Liver (tissue), 9 donors: ENCODE measurements around the gene CALU. TPM values are rescaled to one million over a fixed set of nuclear protein-coding genes. Genes with fewer than 3 reads are reported as not detected.

Experiments
- DNase-seq: peaks from one replicate; pipeline ENCODE4 v3.0.0-alpha.2; 2017; ENCODE audit warnings: low spot score
- H3K27ac ChIP-seq, 2 donors: one replicate each; pipeline ENCODE4 v1.7.0; 2013; ENCODE audit warnings: inconsistent platforms in 2 of 2, low read length in 2 of 2, control low read depth in 1 of 2, low read depth in 1 of 2, mild to moderate bottlenecking in 1 of 2
- H3K27me3 ChIP-seq, 4 donors: one replicate each; pipeline versions ENCODE4 v1.6.1 to v1.7.0; 2013; ENCODE audit warnings: low read length in 3 of 4, inconsistent platforms in 1 of 4, mild to moderate bottlenecking in 1 of 4, moderate library complexity in 1 of 4; ENCODE audit not compliant: control insufficient read depth in 4 of 4, insufficient read depth in 4 of 4
- H3K36me3 ChIP-seq, 4 donors: one replicate each; pipeline versions ENCODE4 v1.6.1 to v1.7.0; 2013; ENCODE audit warnings: low read length in 3 of 4, mild to moderate bottlenecking in 3 of 4, low read depth in 1 of 4, moderate library complexity in 1 of 4; ENCODE audit not compliant: control insufficient read depth in 4 of 4, insufficient read depth in 3 of 4
- H3K4me1 ChIP-seq, 4 donors: one replicate each; pipeline versions ENCODE4 v1.6.1 to v1.7.0; 2013; ENCODE audit warnings: low read length in 3 of 4, mild to moderate bottlenecking in 3 of 4, moderate library complexity in 1 of 4; ENCODE audit not compliant: control insufficient read depth in 4 of 4, insufficient read depth in 4 of 4
- H3K4me3 ChIP-seq, 3 donors: one replicate each; pipeline versions ENCODE4 v1.6.1 to v1.7.0; 2013; ENCODE audit warnings: low read length in 3 of 3, control low read depth in 1 of 3, low read depth in 1 of 3, mild to moderate bottlenecking in 1 of 3
- H3K9ac ChIP-seq, 2 donors: one replicate each; pipeline ENCODE4 v1.7.0; 2013; ENCODE audit warnings: low read length in 2 of 2, mild to moderate bottlenecking in 2 of 2, moderate library complexity in 2 of 2, control low read depth in 1 of 2, low read depth in 1 of 2
- H3K9me3 ChIP-seq, 4 donors: one replicate each; pipeline versions ENCODE4 v1.6.1 to v1.7.0; 2013; ENCODE audit warnings: low read length in 3 of 4; ENCODE audit not compliant: control insufficient read depth in 4 of 4
- EGR1 ChIP-seq, 2 donors: IDR thresholded peaks; 2 replicates each; pipeline ENCODE4 v1.6.1; 2016 to 2018; ENCODE audit warnings: antibody characterized with exemption in 2 of 2, low read depth in 2 of 2
- FOXA1 ChIP-seq: IDR thresholded peaks from 2 replicates; pipeline ENCODE4 v1.6.1; 2016; ENCODE audit warnings: antibody characterized with exemption
- FOXA2 ChIP-seq: IDR thresholded peaks from 2 replicates; pipeline ENCODE4 v1.6.1; 2016; ENCODE audit warnings: antibody characterized with exemption
- GABPA ChIP-seq, 2 donors: IDR thresholded peaks in 1 of 2; conservative IDR thresholded peaks in 1 of 2; 2 replicates each; pipeline ENCODE4 v1.6.1; 2016; ENCODE audit warnings: antibody characterized with exemption in 2 of 2, mild to moderate bottlenecking in 1 of 2, moderate library complexity in 1 of 2
- HNF4A ChIP-seq, 2 donors: conservative IDR thresholded peaks; 2 replicates each; pipeline ENCODE4 v1.6.1; 2016; ENCODE audit warnings: antibody characterized with exemption in 2 of 2, mild to moderate bottlenecking in 2 of 2
- HNF4G ChIP-seq: IDR thresholded peaks from 2 replicates; pipeline ENCODE4 v1.6.1; 2016; ENCODE audit warnings: antibody characterized with exemption
- JUND ChIP-seq, 2 donors: IDR thresholded peaks; 2 replicates each; pipeline ENCODE4 v1.6.1; 2016; ENCODE audit warnings: antibody characterized with exemption in 2 of 2
- NR2F2 ChIP-seq: IDR thresholded peaks from 2 replicates; pipeline ENCODE4 v1.6.1; 2016; ENCODE audit warnings: antibody characterized with exemption
- RAD21 ChIP-seq, 2 donors: IDR thresholded peaks; 2 replicates each; pipeline ENCODE4 v1.6.1; 2016; ENCODE audit warnings: antibody characterized with exemption in 2 of 2, mild to moderate bottlenecking in 2 of 2
- RXRA ChIP-seq, 2 donors: IDR thresholded peaks; 2 replicates each; pipeline ENCODE4 v1.6.1; 2017 to 2018; ENCODE audit warnings: antibody characterized with exemption in 2 of 2, mild to moderate bottlenecking in 1 of 2
- TAF1 ChIP-seq: conservative IDR thresholded peaks from 2 replicates; pipeline ENCODE4 v1.6.1; 2016; ENCODE audit warnings: antibody characterized with exemption, mild to moderate bottlenecking
- YY1 ChIP-seq: IDR thresholded peaks from 2 replicates; pipeline ENCODE4 v1.6.1; 2016; ENCODE audit warnings: antibody characterized with exemption, mild to moderate bottlenecking
- WGBS: extraction: QIAGEN DNeasy Blood & Tissue Kit; methylation state at CpG from one replicate; pipeline ENCODE4 v1.1.7; 2013; 5-methylcytosine and 5-hydroxymethylcytosine counted together
- polyA plus RNA-seq, 2 donors: library from polyadenylated mRNA; stranded (reverse) in 1 of 2; unstranded in 1 of 2; fragments of 200-250 nt in 1 of 2; fragments of >200 nt in 1 of 2; fragmentation: Nextera tagmentation in 1 of 2; extraction: Ambion mirVana in 1 of 2; gene quantifications; one replicate each; pipeline versions ENCODE4 v1.2.1 to v1.2.3, GENCODE V29; 2013 to 2015
- total RNA-seq, 2 donors: library from RNA; depleted of rRNA; stranded (reverse); fragments of >200 nt; gene quantifications; one replicate each; pipeline ENCODE4 v1.2.3, GENCODE V29; 2014
- TF ChIP-seq, protein P1 (sequence below): IDR thresholded peaks from 2 replicates; pipeline ENCODE4 v1.6.1; 2016; ENCODE audit warnings: antibody characterized with exemption
- TF ChIP-seq, protein P2 (sequence below): fragments of 150-350 bp; IDR thresholded peaks from 2 replicates; pipeline ENCODE4 v1.5.1; 2017; ENCODE audit warnings: improper control_type of control experiment, low read depth, low read length; ENCODE audit not compliant: missing input control
- TF ChIP-seq, protein P3 (sequence below): IDR thresholded peaks from 2 replicates; pipeline ENCODE4 v1.6.1; 2016; ENCODE audit warnings: antibody characterized with exemption, mild to moderate bottlenecking
- TF ChIP-seq, protein P4 (sequence below): IDR thresholded peaks from 2 replicates; pipeline ENCODE4 v1.6.1; 2016; ENCODE audit warnings: antibody characterized with exemption
- TF ChIP-seq, protein P5 (sequence below): IDR thresholded peaks from 2 replicates; pipeline ENCODE4 v1.6.1; 2016; ENCODE audit warnings: antibody characterized with exemption
- donor health status: healthy.
- donor health status: healthy.
- donor health status: healthy.
- donor health status: healthy.
- donor health status: healthy.

Gene CALU
- total and polyA plus RNA-seq, 4 donors = 37.1 to 57.9 (median 42.5) TPM

DNA sequence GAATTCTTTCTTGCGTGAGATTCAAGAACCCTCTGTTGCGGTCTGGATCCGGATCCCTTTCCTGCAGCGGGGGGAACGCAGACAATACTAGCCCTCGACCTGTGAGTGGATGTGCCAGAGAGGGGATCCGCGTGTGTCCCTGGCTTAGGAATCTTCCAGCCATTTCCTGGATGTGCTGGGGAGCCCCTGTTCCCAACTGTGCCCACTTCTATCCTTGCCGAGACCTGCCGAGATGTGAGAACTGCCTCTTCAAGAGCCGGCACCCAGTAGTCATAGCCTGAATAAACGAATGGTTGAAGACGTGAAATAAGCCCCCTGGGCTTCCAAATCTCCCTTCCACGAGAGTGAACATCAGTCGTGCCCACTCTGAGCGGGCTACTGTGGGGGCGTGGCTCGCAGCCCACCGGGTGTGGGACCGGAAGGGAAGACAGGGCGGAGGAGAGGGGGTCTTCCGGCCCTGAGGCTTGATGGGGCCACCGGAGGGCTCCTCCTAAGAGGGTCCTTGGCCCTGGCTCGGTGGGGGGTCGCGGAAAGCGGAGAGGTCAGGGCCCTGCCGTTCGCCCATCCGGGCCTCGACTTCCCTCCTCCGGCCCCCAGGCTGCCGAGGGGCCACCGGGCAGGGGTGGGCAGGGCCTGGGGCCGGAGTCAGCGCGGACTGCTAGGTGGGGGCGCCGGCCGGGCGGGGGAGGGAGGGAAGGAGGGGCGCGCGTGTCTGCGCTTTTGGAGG, 51.3 kb downstream of the CALU start (continued):
- TF ChIP-seq TAF1 = no peak
- TF ChIP-seq HNF4A (conservative IDR thresholded peaks at IDR 0.05) = no peak

DNA sequence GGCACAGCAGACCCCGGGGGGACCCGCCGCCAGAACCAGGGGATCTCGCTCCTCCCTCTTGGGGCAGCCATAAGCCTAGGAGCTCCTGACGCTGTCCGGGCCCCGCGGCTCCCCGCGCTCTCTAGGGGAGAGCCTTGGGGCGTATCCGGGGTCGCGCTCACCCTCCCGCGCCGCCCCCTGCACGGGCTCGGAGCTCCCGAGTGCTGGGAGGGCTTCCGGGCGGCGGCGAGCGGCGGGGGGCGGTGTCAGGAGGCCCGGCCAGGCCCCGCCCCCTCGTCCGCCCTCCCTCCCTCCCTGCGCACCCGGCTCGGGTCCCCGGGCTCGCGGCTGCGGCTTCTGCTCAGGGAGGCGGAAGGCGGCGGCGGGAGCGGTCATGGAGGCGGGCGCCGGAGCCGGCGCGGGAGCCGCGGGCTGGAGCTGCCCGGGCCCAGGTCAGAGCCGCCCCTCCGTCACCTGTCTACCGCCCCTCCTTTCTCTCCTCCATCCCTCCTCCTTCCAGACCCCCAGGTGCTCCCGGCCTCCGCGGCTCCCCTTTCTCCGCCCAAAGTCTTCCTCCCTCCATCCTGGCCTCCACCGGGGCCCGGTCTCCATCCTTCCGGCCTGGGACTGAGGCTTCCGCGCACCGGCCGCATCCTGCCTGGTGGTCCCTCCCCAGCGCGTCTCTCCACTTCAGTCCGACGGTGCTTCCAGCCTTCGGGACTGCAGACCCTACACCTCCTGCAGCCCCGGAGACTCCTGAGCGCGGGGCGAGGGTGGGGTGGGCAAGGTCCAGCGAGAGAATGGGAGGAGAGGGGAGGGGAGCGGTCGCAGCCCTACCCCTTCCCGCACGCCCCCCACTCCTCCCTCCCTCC, 52.2 kb downstream of the CALU start, which contains the start of gene CCDC136:
Gene CCDC136, plus strand, starts transcription at position 848 of the 851 bp plus-strand sequence. CDS start 444 bp downstream, outside the sequence.
- Histone ChIP-seq H3K4me1 (peaks cover 2 to 12% (median 6%) of the 10 kb centered on the region in 4 donors), H3K27ac (no peak within 1 kb of the TSS), H3K27me3 (no peaks in the 10 kb centered on the region), H3K36me3 (no peaks in the 10 kb centered on the region), H3K9me3 (no peaks in the 10 kb centered on the region), H3K4me3 (peak within 1 kb of the TSS in 2 of 3 donors; percentile 77 to 88), H3K9ac (no peak within 1 kb of the TSS)
- DNase-seq = peak; percentile 62
- WGBS = 2% methylated on average over 80 of the region's 80 CpGs
- TF ChIP-seq RAD21 (IDR thresholded peaks at IDR 0.05) (no peak), FOXA1 (no peak), YY1 (no peak), RXRA (IDR thresholded peaks at IDR 0.05) (no peak), FOXA2 (no peak), HNF4G (no peak), TAF1 (no peak), JUND (IDR thresholded peaks at IDR 0.05) (no peak), EGR1 (IDR thresholded peaks at IDR 0.05; ENCODE audit: low read depth in 2 of 2) (no peak), HNF4A (conservative IDR thresholded peaks at IDR 0.05) (no peak), NR2F2 (no peak), GABPA (IDR thresholded peaks at IDR 0.05 in 1 of 2, conservative IDR thresholded peaks at IDR 0.05 in 1 of 2) (no peak)
- TF ChIP-seq, protein P1, sequence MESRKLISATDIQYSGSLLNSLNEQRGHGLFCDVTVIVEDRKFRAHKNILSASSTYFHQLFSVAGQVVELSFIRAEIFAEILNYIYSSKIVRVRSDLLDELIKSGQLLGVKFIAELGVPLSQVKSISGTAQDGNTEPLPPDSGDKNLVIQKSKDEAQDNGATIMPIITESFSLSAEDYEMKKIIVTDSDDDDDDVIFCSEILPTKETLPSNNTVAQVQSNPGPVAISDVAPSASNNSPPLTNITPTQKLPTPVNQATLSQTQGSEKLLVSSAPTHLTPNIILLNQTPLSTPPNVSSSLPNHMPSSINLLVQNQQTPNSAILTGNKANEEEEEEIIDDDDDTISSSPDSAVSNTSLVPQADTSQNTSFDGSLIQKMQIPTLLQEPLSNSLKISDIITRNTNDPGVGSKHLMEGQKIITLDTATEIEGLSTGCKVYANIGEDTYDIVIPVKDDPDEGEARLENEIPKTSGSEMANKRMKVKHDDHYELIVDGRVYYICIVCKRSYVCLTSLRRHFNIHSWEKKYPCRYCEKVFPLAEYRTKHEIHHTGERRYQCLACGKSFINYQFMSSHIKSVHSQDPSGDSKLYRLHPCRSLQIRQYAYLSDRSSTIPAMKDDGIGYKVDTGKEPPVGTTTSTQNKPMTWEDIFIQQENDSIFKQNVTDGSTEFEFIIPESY = no peak
- TF ChIP-seq, protein P2, sequence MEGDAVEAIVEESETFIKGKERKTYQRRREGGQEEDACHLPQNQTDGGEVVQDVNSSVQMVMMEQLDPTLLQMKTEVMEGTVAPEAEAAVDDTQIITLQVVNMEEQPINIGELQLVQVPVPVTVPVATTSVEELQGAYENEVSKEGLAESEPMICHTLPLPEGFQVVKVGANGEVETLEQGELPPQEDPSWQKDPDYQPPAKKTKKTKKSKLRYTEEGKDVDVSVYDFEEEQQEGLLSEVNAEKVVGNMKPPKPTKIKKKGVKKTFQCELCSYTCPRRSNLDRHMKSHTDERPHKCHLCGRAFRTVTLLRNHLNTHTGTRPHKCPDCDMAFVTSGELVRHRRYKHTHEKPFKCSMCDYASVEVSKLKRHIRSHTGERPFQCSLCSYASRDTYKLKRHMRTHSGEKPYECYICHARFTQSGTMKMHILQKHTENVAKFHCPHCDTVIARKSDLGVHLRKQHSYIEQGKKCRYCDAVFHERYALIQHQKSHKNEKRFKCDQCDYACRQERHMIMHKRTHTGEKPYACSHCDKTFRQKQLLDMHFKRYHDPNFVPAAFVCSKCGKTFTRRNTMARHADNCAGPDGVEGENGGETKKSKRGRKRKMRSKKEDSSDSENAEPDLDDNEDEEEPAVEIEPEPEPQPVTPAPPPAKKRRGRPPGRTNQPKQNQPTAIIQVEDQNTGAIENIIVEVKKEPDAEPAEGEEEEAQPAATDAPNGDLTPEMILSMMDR = no peak
- TF ChIP-seq, protein P3, sequence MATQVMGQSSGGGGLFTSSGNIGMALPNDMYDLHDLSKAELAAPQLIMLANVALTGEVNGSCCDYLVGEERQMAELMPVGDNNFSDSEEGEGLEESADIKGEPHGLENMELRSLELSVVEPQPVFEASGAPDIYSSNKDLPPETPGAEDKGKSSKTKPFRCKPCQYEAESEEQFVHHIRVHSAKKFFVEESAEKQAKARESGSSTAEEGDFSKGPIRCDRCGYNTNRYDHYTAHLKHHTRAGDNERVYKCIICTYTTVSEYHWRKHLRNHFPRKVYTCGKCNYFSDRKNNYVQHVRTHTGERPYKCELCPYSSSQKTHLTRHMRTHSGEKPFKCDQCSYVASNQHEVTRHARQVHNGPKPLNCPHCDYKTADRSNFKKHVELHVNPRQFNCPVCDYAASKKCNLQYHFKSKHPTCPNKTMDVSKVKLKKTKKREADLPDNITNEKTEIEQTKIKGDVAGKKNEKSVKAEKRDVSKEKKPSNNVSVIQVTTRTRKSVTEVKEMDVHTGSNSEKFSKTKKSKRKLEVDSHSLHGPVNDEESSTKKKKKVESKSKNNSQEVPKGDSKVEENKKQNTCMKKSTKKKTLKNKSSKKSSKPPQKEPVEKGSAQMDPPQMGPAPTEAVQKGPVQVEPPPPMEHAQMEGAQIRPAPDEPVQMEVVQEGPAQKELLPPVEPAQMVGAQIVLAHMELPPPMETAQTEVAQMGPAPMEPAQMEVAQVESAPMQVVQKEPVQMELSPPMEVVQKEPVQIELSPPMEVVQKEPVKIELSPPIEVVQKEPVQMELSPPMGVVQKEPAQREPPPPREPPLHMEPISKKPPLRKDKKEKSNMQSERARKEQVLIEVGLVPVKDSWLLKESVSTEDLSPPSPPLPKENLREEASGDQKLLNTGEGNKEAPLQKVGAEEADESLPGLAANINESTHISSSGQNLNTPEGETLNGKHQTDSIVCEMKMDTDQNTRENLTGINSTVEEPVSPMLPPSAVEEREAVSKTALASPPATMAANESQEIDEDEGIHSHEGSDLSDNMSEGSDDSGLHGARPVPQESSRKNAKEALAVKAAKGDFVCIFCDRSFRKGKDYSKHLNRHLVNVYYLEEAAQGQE = no peak
- TF ChIP-seq, protein P4, sequence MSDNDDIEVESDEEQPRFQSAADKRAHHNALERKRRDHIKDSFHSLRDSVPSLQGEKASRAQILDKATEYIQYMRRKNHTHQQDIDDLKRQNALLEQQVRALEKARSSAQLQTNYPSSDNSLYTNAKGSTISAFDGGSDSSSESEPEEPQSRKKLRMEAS = no peak
- TF ChIP-seq, protein P5, sequence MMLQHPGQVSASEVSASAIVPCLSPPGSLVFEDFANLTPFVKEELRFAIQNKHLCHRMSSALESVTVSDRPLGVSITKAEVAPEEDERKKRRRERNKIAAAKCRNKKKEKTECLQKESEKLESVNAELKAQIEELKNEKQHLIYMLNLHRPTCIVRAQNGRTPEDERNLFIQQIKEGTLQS = no peak
